Activated naive CD8-positive, alpha-beta T cell treated with anti-CD3 and anti-CD28 coated beads, Interleukin-2, amount 50 U/mL, for 24 hours (primary cell): Measurements from ENCODE around the gene AMBRA1.

ENCODE experiments used
- ATAC-seq: fragments of 150-1000 bp; cut with Tn5 transposase; one replicate; pipeline ENCODE4 v1.10.0; 2021
- DNase-seq: peaks from one replicate; pipeline ENCODE4 v3.0.0; 2021
- H3K27ac Mint-ChIP-seq: one replicate; pipeline ENCODE4 v1.8.0; 2021; ENCODE audit warnings: mild to moderate bottlenecking, mixed read lengths
- H3K27me3 Mint-ChIP-seq: one replicate; pipeline ENCODE4 v1.8.0; 2021; ENCODE audit warnings: mixed read lengths
- H3K36me3 Mint-ChIP-seq: one replicate; pipeline ENCODE4 v1.8.0; 2021; ENCODE audit warnings: low read depth, mixed read lengths
- H3K4me1 Mint-ChIP-seq: one replicate; pipeline ENCODE4 v1.8.0; 2021; ENCODE audit warnings: mixed read lengths
- H3K4me3 Mint-ChIP-seq: one replicate; pipeline ENCODE4 v1.8.0; 2021; ENCODE audit warnings: mild to moderate bottlenecking, moderate library complexity, mixed read lengths
- H3K9me3 Mint-ChIP-seq: one replicate; pipeline ENCODE4 v1.8.0; 2021; ENCODE audit warnings: mixed read lengths

AMBRA1 gene

GRCh38 chr11:46352063-46352841 is 241.6 kb downstream of the AMBRA1 start:
- H3K36me3 Mint-ChIP-seq, result peaks cover 3% of the 10 kb centered on the region
- H3K4me1 Mint-ChIP-seq, result peaks cover 82% of the 10 kb centered on the region
- peak; percentile 81 for DNase-seq
- no peaks in the 10 kb centered on the region for H3K27me3 Mint-ChIP-seq
- H3K9me3 Mint-ChIP-seq, result no peaks in the 10 kb centered on the region
- H3K27ac Mint-ChIP-seq, result peak overlapping the region; percentile 80
- ATAC-seq, result peak; percentile 30
- peak overlapping the region; percentile 74 for H3K4me3 Mint-ChIP-seq

GRCh38 chr11:46351606-46352005 is 242.2 kb downstream of the AMBRA1 start:
- H3K27me3 Mint-ChIP-seq, result peaks cover 2% of the 10 kb centered on the region
- DNase-seq (no peak), ATAC-seq (no peak)
- no peaks in the 10 kb centered on the region for H3K9me3 Mint-ChIP-seq
- peak overlapping the region; percentile 80 for H3K27ac Mint-ChIP-seq
- peak overlapping the region; percentile 74 for H3K4me3 Mint-ChIP-seq
- H3K4me1 Mint-ChIP-seq, result peaks cover 81% of the 10 kb centered on the region
- peaks cover 3% of the 10 kb centered on the region for H3K36me3 Mint-ChIP-seq

- peaks cover 81% of the 10 kb centered on the region for H3K4me1 Mint-ChIP-seq
- H3K4me3 Mint-ChIP-seq, result peak overlapping the region; percentile 74
- peaks cover 3% of the 10 kb centered on the region for H3K36me3 Mint-ChIP-seq
- H3K27me3 Mint-ChIP-seq, result peaks cover 2% of the 10 kb centered on the region
- ATAC-seq (no peak), DNase-seq (no peak)
- H3K27ac Mint-ChIP-seq, result peak overlapping the region; percentile 69
- no peaks in the 10 kb centered on the region for H3K9me3 Mint-ChIP-seq
Observed at GRCh38 chr11:46351148-46351547, 242.7 kb downstream of the AMBRA1 start.

- Mint-ChIP-seq H3K27ac (peak overlapping the region; percentile 60), H3K36me3 (peaks cover 3% of the 10 kb centered on the region), H3K27me3 (peaks cover 2% of the 10 kb centered on the region), H3K4me1 (peaks cover 83% of the 10 kb centered on the region), H3K9me3 (no peaks in the 10 kb centered on the region), H3K4me3 (no peak overlapping the region)
- DNase-seq (no peak), ATAC-seq (no peak)
Observed at GRCh38 chr11:46350695-46351094, 243.1 kb downstream of the AMBRA1 start.

GRCh38 chr11:46348566-46349401 is 245.0 kb downstream of the AMBRA1 start:
- peak; percentile 61 for DNase-seq
- peaks cover 84% of the 10 kb centered on the region for H3K4me1 Mint-ChIP-seq
- H3K36me3 Mint-ChIP-seq, result peaks cover 3% of the 10 kb centered on the region
- peak overlapping the region; percentile 89 for H3K4me3 Mint-ChIP-seq
- peak; percentile 47 for ATAC-seq
- no peaks in the 10 kb centered on the region for H3K9me3 Mint-ChIP-seq
- peaks cover 2% of the 10 kb centered on the region for H3K27me3 Mint-ChIP-seq
- peak overlapping the region; percentile 93 for H3K27ac Mint-ChIP-seq

- H3K9me3 Mint-ChIP-seq, result no peaks in the 10 kb centered on the region
- H3K4me3 Mint-ChIP-seq, result peak overlapping the region; percentile 89
- ATAC-seq (no peak), DNase-seq (no peak)
- H3K36me3 Mint-ChIP-seq, result peaks cover 3% of the 10 kb centered on the region
- peaks cover 82% of the 10 kb centered on the region for H3K4me1 Mint-ChIP-seq
- H3K27me3 Mint-ChIP-seq, result peaks cover 2% of the 10 kb centered on the region
- peak overlapping the region; percentile 93 for H3K27ac Mint-ChIP-seq
Observed at GRCh38 chr11:46347637-46348311, 246.0 kb downstream of the AMBRA1 start.

GRCh38 chr11:46346886-46347636 is 246.8 kb downstream of the AMBRA1 start, which contains the start of gene DGKZ:
Gene DGKZ, plus strand, starts transcription at chr11:46347463. Its CDS starts 197 bp downstream, at chr11:46347660.
- Mint-ChIP-seq H3K27ac (peak within 1 kb of the TSS; percentile 93), H3K27me3 (peaks cover 2% of the 10 kb centered on the region), H3K4me3 (peak within 1 kb of the TSS; percentile 89), H3K9me3 (no peaks in the 10 kb centered on the region), H3K4me1 (peaks cover 81% of the 10 kb centered on the region), H3K36me3 (peaks cover 3% of the 10 kb centered on the region)
- peak; percentile 90 for DNase-seq
- peak; percentile 56 for ATAC-seq
